GM18858 (cell line): Measurements from ENCODE around the gene CD81.
A peak's percentile ranks its signal among the peaks of the same experiment; 100 is the strongest.

Experiments
- ATAC-seq: cut with Tn5 transposase; IDR thresholded peaks from one replicate; pipeline ENCODE4 v1.9.1; 2021; ENCODE audit not compliant: unreplicated experiment

The CD81 gene

GRCh38 chr11:2400762-2401435 lies 23.8 kb downstream of the CD81 start:
- ATAC-seq = peak; percentile 18

GRCh38 chr11:2401436-2401984 lies 24.4 kb downstream of the CD81 start:
- ATAC-seq = no peak

GRCh38 chr11:2402106-2402505 lies 25.0 kb downstream of the CD81 start:
- ATAC-seq = no peak

- ATAC-seq = no peak
These were observed 26.0 kb downstream of the CD81 start for GRCh38 chr11:2402890-2403645.

GRCh38 chr11:2404735-2405196 lies 27.7 kb downstream of the CD81 start:
- ATAC-seq = no peak

- ATAC-seq = no peak
These were observed 29.3 kb downstream of the CD81 start for GRCh38 chr11:2406451-2406850.

- no peak for ATAC-seq
These were observed 29.8 kb downstream of the CD81 start for GRCh38 chr11:2406878-2407410.

- no peak for ATAC-seq
These were observed 31.6 kb downstream of the CD81 start for GRCh38 chr11:2408671-2409070.

- no peak for ATAC-seq
These were observed 32.0 kb downstream of the CD81 start for GRCh38 chr11:2409126-2409525.

- no peak for ATAC-seq
These were observed 32.7 kb downstream of the CD81 start for GRCh38 chr11:2409611-2410468.

- ATAC-seq = no peak
These were observed 33.5 kb downstream of the CD81 start for GRCh38 chr11:2410616-2411015.

GRCh38 chr11:2411446-2412305 lies 34.6 kb downstream of the CD81 start:
- no peak for ATAC-seq

- ATAC-seq = no peak
These were observed 35.2 kb downstream of the CD81 start for GRCh38 chr11:2412323-2412722.

GRCh38 chr11:2413742-2414579 lies 36.9 kb downstream of the CD81 start:
- ATAC-seq = no peak

- ATAC-seq = no peak
These were observed 37.5 kb downstream of the CD81 start for GRCh38 chr11:2414616-2415015.

- no peak for ATAC-seq
These were observed 38.1 kb downstream of the CD81 start for GRCh38 chr11:2415171-2415570.

- ATAC-seq = no peak
These were observed 38.7 kb downstream of the CD81 start for GRCh38 chr11:2415601-2416380.

- no peak for ATAC-seq
These were observed 39.7 kb downstream of the CD81 start for GRCh38 chr11:2416765-2417164.
